Measurements from ENCODE around the gene HSDL2.

- no peak for TF ChIP-seq GATA3 (IDR thresholded peaks at IDR 0.05; ENCODE audit: low read depth, low read length)
- TF ChIP-seq GATA2 (IDR thresholded peaks at IDR 0.05; ENCODE audit: low read depth, low read length), result no peak
Observed at GRCh38 chr9:112352209-112352608, 27.7 kb upstream of the HSDL2 start.
